Measurements from ENCODE around the gene RXRA.

RXRA gene

GRCh38 chr9:134374301-134375010, 48.2 kb downstream of the RXRA start:
- Histone ChIP-seq H3K27me3 (ENCODE audit: insufficient read depth, poor library complexity, severe bottlenecking) (no peaks in the 10 kb centered on the region), H3K27ac (replicated peaks) (peak overlapping the region; percentile 98), H3K4me3 (replicated peaks; ENCODE audit: insufficient read depth, low read length) (peak overlapping the region; percentile 37)
- no peak for TF ChIP-seq GABPA (IDR thresholded peaks at IDR 0.05; ENCODE audit: low read depth)
- TF ChIP-seq POLR2AphosphoS5 (IDR thresholded peaks at IDR 0.05; ENCODE audit: low read depth), result 0 out of 2 replicates have a peak, but pooled peaks have one; percentile 3
- TF ChIP-seq SPI1 (IDR thresholded peaks at IDR 0.05; ENCODE audit: borderline replicate concordance, low read depth), result peak; percentile 40; the same call in 1 of the 2 replicates
- peak in 1 of 2 experiments; percentile 80 for DNase-seq (ENCODE audit: low read depth in 1 of 2, low spot score in 1 of 2)

- TF ChIP-seq, protein P1, sequence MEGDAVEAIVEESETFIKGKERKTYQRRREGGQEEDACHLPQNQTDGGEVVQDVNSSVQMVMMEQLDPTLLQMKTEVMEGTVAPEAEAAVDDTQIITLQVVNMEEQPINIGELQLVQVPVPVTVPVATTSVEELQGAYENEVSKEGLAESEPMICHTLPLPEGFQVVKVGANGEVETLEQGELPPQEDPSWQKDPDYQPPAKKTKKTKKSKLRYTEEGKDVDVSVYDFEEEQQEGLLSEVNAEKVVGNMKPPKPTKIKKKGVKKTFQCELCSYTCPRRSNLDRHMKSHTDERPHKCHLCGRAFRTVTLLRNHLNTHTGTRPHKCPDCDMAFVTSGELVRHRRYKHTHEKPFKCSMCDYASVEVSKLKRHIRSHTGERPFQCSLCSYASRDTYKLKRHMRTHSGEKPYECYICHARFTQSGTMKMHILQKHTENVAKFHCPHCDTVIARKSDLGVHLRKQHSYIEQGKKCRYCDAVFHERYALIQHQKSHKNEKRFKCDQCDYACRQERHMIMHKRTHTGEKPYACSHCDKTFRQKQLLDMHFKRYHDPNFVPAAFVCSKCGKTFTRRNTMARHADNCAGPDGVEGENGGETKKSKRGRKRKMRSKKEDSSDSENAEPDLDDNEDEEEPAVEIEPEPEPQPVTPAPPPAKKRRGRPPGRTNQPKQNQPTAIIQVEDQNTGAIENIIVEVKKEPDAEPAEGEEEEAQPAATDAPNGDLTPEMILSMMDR (IDR thresholded peaks at IDR 0.05; ENCODE audit: insufficient read depth, low read length), result no peak
- TF ChIP-seq POLR2AphosphoS5 (IDR thresholded peaks at IDR 0.05; ENCODE audit: low read depth), result no peak
- no peak for TF ChIP-seq GABPA (IDR thresholded peaks at IDR 0.05; ENCODE audit: low read depth)
- TF ChIP-seq SPI1 (IDR thresholded peaks at IDR 0.05; ENCODE audit: borderline replicate concordance, low read depth), result no peak
- TF ChIP-seq, protein P2, sequence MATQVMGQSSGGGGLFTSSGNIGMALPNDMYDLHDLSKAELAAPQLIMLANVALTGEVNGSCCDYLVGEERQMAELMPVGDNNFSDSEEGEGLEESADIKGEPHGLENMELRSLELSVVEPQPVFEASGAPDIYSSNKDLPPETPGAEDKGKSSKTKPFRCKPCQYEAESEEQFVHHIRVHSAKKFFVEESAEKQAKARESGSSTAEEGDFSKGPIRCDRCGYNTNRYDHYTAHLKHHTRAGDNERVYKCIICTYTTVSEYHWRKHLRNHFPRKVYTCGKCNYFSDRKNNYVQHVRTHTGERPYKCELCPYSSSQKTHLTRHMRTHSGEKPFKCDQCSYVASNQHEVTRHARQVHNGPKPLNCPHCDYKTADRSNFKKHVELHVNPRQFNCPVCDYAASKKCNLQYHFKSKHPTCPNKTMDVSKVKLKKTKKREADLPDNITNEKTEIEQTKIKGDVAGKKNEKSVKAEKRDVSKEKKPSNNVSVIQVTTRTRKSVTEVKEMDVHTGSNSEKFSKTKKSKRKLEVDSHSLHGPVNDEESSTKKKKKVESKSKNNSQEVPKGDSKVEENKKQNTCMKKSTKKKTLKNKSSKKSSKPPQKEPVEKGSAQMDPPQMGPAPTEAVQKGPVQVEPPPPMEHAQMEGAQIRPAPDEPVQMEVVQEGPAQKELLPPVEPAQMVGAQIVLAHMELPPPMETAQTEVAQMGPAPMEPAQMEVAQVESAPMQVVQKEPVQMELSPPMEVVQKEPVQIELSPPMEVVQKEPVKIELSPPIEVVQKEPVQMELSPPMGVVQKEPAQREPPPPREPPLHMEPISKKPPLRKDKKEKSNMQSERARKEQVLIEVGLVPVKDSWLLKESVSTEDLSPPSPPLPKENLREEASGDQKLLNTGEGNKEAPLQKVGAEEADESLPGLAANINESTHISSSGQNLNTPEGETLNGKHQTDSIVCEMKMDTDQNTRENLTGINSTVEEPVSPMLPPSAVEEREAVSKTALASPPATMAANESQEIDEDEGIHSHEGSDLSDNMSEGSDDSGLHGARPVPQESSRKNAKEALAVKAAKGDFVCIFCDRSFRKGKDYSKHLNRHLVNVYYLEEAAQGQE (IDR thresholded peaks at IDR 0.05; ENCODE audit: insufficient replicate concordance, low read depth), result no peak
- Histone ChIP-seq H3K27me3 (ENCODE audit: insufficient read depth, poor library complexity, severe bottlenecking) (no peaks in the 10 kb centered on the region), H3K4me3 (replicated peaks; ENCODE audit: insufficient read depth, low read length) (peak overlapping the region; percentile 37), H3K27ac (replicated peaks) (peak overlapping the region; percentile 98)
- no peak for DNase-seq (ENCODE audit: low read depth in 1 of 2, low spot score in 1 of 2)
Measured at GRCh38 chr9:134375011-134375390, 48.7 kb downstream of the RXRA start.

DNA sequence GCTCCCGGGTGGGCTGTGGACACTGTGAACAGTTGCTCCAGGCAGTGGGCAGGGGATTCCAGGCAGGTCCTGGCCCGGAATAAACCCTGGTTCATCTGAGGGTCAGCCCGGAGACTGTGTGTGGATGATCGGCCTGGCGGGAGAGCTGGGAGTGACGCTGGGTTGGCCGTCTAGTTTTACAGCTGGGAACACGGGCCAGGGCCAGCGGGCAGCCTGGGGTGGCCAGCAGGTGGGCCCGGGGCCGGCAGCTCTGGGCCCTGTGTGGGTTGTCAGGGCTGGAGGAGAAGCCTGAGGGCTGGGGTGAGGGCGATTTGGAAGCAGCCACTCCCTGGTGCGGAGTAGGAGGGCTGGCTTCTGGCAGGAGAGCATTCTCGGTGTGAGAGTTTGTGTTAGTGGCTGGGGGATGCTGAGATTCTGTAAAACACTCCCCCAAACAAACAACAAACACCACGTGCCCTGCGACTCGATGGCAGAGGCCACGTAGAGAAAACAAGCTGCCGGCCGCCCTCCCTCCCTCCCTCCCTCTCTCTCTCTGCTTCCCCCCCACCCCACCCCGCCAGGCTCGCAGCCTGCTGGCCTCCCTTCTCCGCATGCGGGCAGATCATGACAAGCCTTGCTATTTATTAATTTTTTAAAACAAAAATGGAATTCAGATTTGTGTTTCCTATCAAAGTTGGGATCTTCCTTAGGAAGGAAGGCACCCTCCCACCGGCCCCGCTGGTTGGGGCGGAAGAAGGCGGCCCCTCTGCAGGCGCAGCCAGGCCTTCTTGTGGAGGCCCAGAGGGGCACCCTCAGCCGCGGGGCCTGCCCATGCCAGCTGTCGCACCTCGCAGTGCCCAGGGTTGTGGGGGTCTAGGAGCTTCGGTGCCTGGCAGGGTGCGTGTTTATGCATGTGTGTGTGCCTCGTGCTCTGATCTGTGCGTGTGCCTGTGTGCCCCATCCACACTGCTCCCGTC, 49.5 kb downstream of the RXRA start:
- Histone ChIP-seq H3K4me3 (replicated peaks; ENCODE audit: insufficient read depth, low read length) (peak overlapping the region; percentile 37), H3K27ac (replicated peaks) (peak overlapping the region; percentile 98), H3K27me3 (ENCODE audit: insufficient read depth, poor library complexity, severe bottlenecking) (no peaks in the 10 kb centered on the region)
- TF ChIP-seq POLR2AphosphoS5 (IDR thresholded peaks at IDR 0.05; ENCODE audit: low read depth), result no peak
- TF ChIP-seq GABPA (IDR thresholded peaks at IDR 0.05; ENCODE audit: low read depth), result no peak
- TF ChIP-seq, protein P2 (IDR thresholded peaks at IDR 0.05; ENCODE audit: insufficient replicate concordance, low read depth), result no peak
- TF ChIP-seq, protein P1 (IDR thresholded peaks at IDR 0.05; ENCODE audit: insufficient read depth, low read length), result no peak
- no peak for TF ChIP-seq SPI1 (IDR thresholded peaks at IDR 0.05; ENCODE audit: borderline replicate concordance, low read depth)
- no peak for DNase-seq (ENCODE audit: low read depth in 1 of 2, low spot score in 1 of 2)
